ENCODE data around the gene PLAU. TPM values are rescaled to one million over a fixed set of nuclear protein-coding genes. Genes with fewer than 3 reads are reported as not detected.

The PLAU gene
- total and polyA plus RNA-seq, 2 of the 4 experiments (the other 2 are of a cell fraction): 123 to 283 TPM

DNA sequence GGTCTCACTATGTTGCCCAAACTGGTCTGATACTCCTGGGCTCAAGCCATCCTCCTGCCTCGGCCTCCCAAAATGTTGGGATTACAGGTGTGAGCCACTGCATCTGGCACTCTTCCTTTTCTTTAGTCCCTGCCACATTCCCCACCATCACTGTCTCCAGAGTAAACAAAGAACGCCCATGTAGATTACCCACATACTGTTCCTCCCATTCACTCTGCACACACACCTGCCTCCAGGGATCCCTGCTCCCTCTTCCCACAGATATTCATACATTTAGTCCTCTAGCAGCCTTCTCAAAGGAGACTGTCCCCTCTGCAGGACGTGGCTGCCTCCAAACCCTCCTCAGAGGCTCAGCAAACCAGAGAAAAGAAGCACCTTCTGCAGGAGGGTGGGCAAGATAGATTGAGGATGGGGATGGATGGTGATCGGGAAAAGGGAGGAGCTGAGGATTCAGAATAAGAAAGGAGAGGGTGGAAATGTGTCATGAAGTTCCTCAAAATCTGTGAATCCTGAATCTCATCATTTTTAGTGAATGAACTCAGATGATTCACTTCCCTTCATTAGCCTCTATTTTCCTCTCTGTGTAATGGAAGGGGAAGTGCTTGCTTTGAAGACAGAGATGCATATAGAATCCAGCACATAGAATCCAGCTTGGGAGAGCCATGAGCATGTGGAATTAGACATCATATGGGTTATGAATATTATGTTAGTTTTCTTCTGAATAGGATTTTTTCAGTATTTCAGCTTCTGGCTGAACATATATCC is 5.5 kb upstream of the PLAU start:
- Histone ChIP-seq H3K4me3 (ENCODE audit: insufficient read depth, low read depth, low read length) (no peak overlapping the region), H3K27ac (ENCODE audit: insufficient read depth, low read length) (peak overlapping the region; percentile 80), H3K27me3 (ENCODE audit: control insufficient read depth, insufficient read depth, low read length) (no peaks in the 10 kb centered on the region), H3K4ac (ENCODE audit: low read depth, low read length) (peak overlapping the region; percentile 100), H3K79me1 (ENCODE audit: low read depth in 1 of 2, low read length in 2 of 2) (peaks cover 0 to 23% of the 10 kb centered on the region in 2 experiments; a peak in 2 of 4 replicates), H3K14ac (replicated peaks; ENCODE audit: low read depth, low read length) (peak overlapping the region; percentile 96), H2BK120ac (ENCODE audit: low read depth, low read length) (peak overlapping the region; percentile 100), H2AK5ac (ENCODE audit: low read depth, low read length) (peak overlapping the region; percentile 87), H4K5ac (ENCODE audit: low read depth, low read length) (peak overlapping the region; percentile 57), H2AFZ (replicated peaks; ENCODE audit: low read length, poor library complexity) (peak overlapping the region; percentile 27), H3K9me3 (ENCODE audit: control insufficient read depth, insufficient read depth, low read length) (no peaks in the 10 kb centered on the region), H2BK20ac (ENCODE audit: low read depth, low read length) (peak overlapping the region; percentile 87), H3K18ac (ENCODE audit: low read depth, low read length) (peak overlapping the region; percentile 67), H3K4me2 (ENCODE audit: low read depth, low read length) (no peak overlapping the region), H3K23ac (ENCODE audit: low read depth, low read length) (peak overlapping the region; percentile 55; the same call in 1 of the 2 replicates), H4K8ac (ENCODE audit: low read depth in 2 of 2, low read length in 2 of 2) (peak overlapping the region; percentile 57 to 87), H3K56ac (ENCODE audit: extremely low read depth, insufficient read depth, low read length) (peak overlapping the region; percentile 21), H2AK9ac (replicated peaks; ENCODE audit: low read depth, low read length, poor library complexity) (no peak overlapping the region), H4K91ac (ENCODE audit: insufficient read depth, low read depth, low read length) (peak overlapping the region; percentile 92), H4K20me1 (ENCODE audit: insufficient read depth, low read length) (peaks cover 3% of the 10 kb centered on the region; the same call in 1 of the 2 replicates), H3K9ac (ENCODE audit: low read depth, low read length) (no peak overlapping the region), H2BK15ac (ENCODE audit: low read depth, low read length) (peak overlapping the region; percentile 21), H3K4me1 (ENCODE audit: control insufficient read depth, insufficient read depth, low read length) (peaks cover 27% of the 10 kb centered on the region), H3K36me3 (ENCODE audit: control insufficient read depth, insufficient read depth, low read length) (no peaks in the 10 kb centered on the region), H2BK5ac (ENCODE audit: low read depth, low read length, poor library complexity, severe bottlenecking) (peak overlapping the region; percentile 95), H3K9me1 (ENCODE audit: insufficient read depth, low read length) (peaks cover 27% of the 10 kb centered on the region)
- ATAC-seq (ENCODE audit: low read depth): no peak
- POLR2A ChIA-PET (ENCODE audit: unreplicated experiment): no interaction called here
- dilution Hi-C loops (cut with HindIII; ENCODE audit: low sequenced_read_pairs, unreplicated experiment): no loop called here
- intact Hi-C loops (cut with micrococcal nuclease): loop anchor here (5.0 kb wide), 2 partner anchors 92 to 177 kb away; partner anchors contain the start of gene VCL
- in situ Hi-C loops (cut with MboI; ENCODE audit: low sequenced_read_pairs): no loop called here
- CTCF ChIA-PET: interaction anchor here (0.9 to 1.4 kb wide), 4 partner anchors 16 to 94 kb away, joined by 3 to 5 read pairs (median 4); no protein-coding TSS in a partner anchor
- BruUV-seq (replicated peaks): no TSS peak
- no peak for DNase-seq
- 100% methylated on average over 1 of the region's 4 CpGs for WGBS, 2 experiments (ENCODE audit: extremely low coverage in 2 of 2, insufficient read length in 1 of 2)
- TF ChIP-seq CEBPB (IDR thresholded peaks at IDR 0.05; ENCODE audit: low read depth, low read length): no peak
- no peak for TF ChIP-seq MXI1 (IDR thresholded peaks at IDR 0.05; ENCODE audit: borderline replicate concordance, low read depth, low read length)
- no peak for TF ChIP-seq RFX5 (IDR thresholded peaks at IDR 0.05; ENCODE audit: low read depth, low read length)
- TF ChIP-seq RAD21 (IDR thresholded peaks at IDR 0.05; ENCODE audit: low read length): no peak
- TF ChIP-seq RCOR1 (IDR thresholded peaks at IDR 0.05; ENCODE audit: insufficient replicate concordance, low read length): no peak
- no peak for TF ChIP-seq NFE2L2 (IDR thresholded peaks at IDR 0.05; ENCODE audit: low read depth, low read length)
- TF ChIP-seq, protein P1, sequence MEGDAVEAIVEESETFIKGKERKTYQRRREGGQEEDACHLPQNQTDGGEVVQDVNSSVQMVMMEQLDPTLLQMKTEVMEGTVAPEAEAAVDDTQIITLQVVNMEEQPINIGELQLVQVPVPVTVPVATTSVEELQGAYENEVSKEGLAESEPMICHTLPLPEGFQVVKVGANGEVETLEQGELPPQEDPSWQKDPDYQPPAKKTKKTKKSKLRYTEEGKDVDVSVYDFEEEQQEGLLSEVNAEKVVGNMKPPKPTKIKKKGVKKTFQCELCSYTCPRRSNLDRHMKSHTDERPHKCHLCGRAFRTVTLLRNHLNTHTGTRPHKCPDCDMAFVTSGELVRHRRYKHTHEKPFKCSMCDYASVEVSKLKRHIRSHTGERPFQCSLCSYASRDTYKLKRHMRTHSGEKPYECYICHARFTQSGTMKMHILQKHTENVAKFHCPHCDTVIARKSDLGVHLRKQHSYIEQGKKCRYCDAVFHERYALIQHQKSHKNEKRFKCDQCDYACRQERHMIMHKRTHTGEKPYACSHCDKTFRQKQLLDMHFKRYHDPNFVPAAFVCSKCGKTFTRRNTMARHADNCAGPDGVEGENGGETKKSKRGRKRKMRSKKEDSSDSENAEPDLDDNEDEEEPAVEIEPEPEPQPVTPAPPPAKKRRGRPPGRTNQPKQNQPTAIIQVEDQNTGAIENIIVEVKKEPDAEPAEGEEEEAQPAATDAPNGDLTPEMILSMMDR (conservative IDR thresholded peaks at IDR 0.05; ENCODE audit: low read depth, low read length): no peak
- no peak for TF ChIP-seq POLR2A (IDR thresholded peaks at IDR 0.05; ENCODE audit: low read depth, low read length)
- TF ChIP-seq, protein P2, sequence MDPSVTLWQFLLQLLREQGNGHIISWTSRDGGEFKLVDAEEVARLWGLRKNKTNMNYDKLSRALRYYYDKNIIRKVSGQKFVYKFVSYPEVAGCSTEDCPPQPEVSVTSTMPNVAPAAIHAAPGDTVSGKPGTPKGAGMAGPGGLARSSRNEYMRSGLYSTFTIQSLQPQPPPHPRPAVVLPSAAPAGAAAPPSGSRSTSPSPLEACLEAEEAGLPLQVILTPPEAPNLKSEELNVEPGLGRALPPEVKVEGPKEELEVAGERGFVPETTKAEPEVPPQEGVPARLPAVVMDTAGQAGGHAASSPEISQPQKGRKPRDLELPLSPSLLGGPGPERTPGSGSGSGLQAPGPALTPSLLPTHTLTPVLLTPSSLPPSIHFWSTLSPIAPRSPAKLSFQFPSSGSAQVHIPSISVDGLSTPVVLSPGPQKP (IDR thresholded peaks at IDR 0.05; ENCODE audit: borderline replicate concordance, low read depth, low read length): no peak
- TF ChIP-seq CHD1 (IDR thresholded peaks at IDR 0.05; ENCODE audit: low read depth, low read length): no peak
- no peak for TF ChIP-seq BHLHE40 (IDR thresholded peaks at IDR 0.05; ENCODE audit: low read depth, low read length)
- no peak for TF ChIP-seq MAZ (IDR thresholded peaks at IDR 0.05; ENCODE audit: borderline replicate concordance, low read depth, low read length)
- TF ChIP-seq SMC3 (IDR thresholded peaks at IDR 0.05; ENCODE audit: low read depth, low read length): no peak
- TF ChIP-seq, protein P3, sequence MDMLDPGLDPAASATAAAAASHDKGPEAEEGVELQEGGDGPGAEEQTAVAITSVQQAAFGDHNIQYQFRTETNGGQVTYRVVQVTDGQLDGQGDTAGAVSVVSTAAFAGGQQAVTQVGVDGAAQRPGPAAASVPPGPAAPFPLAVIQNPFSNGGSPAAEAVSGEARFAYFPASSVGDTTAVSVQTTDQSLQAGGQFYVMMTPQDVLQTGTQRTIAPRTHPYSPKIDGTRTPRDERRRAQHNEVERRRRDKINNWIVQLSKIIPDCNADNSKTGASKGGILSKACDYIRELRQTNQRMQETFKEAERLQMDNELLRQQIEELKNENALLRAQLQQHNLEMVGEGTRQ (IDR thresholded peaks at IDR 0.05; ENCODE audit: low read depth, low read length): no peak
